GM19328 (cell line): Measurements from ENCODE around the gene ODAD4.
"Not testable (repeated sequence)": the region's sequence is repeated elsewhere in the genome, so short reads cannot be mapped to it uniquely, and the experiment has no call there.

Experiments
- ATAC-seq: cut with Tn5 transposase; IDR thresholded peaks from one replicate; pipeline ENCODE4 v1.9.1; 2021; ENCODE audit warnings: mild to moderate bottlenecking, moderate library complexity; ENCODE audit not compliant: unreplicated experiment

Gene ODAD4

DNA sequence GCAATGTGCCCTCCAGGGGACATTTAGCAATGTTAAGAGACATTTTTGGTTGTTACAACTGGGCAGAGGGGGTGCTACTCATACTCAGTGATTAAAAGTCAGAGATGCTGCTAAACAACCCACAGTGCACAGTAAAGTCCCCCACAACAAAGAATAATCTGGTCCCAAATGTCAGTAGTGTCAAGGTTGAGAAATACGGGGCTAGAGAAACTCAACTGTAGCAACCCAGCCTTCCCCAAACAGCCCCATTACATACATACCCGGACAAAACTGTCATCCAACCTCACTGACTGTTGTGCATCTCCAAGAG lies 66.4 kb downstream of the ODAD4 start:
- ATAC-seq, result no peak

DNA sequence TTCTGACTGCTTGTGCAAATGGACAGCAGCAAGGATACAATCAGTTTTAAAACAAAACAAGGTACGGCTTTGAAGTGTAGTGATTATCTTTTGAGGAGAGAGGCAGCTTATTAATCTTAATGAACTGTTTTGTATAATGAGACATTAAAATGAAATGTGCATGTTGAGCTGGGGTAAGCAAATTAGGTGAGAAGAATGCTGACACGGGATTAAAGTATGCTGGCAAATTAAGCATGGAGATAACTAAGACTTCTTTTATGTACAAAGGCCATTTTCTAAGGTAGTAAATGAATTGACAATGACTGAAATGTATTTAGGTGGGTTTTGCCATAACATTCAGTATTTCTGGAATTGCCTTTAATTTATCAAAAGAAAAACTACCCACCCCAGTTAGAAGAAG lies 68.1 kb downstream of the ODAD4 start:
- no peak for ATAC-seq

DNA sequence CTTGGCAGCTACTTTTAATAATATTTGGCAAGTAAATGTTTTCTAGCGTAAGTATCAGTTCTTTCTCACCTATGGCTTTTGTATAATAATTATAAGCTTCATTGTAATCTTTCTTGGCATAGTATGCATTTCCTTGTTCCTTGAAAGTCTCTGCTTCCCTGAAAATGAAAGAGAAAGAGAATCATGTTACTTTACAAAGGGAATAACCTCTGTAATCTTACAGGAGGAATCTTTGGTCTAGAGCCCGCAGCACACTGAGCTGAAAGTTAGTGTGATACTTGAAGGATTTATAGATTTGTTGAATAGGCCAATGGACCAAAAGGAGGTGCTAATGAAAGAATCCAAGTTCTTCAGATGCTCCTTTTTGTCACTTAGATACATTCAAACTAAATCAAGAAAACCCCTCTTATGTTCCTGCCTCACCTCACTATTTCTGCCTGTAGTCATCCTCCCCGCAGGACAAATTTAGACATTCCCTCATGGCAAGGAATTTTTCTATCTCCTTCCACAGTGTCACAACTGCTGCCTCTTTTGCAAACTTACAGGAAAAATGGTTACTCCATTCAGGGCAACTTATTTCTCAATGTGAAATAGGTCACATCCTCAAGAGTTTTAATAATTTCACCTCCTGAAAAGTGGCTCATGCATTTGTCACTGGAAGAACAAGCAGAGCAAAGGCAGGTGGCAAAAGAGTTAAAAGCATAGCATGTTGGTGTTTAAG lies 70.2 kb downstream of the ODAD4 start:
- no peak for ATAC-seq

DNA sequence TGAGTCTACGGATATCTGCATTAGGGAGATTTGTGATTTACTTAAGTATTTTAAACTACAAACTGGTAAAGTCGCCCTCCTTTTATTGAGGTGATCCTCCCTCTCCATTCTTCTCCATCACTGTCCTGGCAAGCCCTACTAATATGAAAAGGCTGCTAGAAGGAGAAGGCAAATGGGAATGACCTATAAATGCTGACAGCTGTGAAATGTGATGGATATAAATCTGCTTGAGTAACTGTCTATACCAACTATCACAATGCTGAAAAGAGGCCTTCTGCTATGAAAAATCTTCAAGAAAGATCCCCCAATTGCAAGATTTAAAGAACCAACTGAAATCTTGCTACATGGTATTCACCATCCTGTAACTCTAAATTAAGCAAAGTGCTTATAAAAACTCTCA lies 71.3 kb downstream of the ODAD4 start:
- no peak for ATAC-seq

DNA sequence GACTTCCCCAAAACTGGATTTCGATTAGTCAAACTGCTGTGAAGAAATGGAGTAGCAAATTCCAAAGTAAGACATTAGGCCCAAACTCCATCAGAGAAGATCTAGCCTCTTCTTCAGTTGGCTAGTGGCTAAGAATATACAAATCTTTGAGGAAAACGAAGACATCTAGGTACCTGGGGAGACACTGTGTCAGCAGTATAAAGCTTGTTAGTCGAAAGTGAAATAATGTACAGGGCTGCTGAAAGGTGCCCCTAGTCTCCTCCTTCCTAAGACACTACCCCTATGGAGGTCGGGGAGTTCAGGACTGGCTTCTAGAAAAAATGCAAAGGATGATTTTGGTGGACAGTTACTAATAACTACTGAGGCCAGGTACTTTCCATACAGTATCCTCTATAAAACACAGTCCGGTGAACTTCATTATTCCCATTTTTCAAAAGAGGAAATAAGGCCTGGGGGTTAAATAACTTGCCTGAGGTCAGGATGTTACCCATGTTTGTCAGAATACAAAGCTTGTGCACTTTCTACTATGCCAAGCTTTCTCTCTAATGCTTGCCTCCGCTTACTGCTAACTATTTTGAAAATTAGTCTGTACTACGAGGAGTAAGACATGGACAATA lies 71.9 kb downstream of the ODAD4 start:
- ATAC-seq, result no peak

DNA sequence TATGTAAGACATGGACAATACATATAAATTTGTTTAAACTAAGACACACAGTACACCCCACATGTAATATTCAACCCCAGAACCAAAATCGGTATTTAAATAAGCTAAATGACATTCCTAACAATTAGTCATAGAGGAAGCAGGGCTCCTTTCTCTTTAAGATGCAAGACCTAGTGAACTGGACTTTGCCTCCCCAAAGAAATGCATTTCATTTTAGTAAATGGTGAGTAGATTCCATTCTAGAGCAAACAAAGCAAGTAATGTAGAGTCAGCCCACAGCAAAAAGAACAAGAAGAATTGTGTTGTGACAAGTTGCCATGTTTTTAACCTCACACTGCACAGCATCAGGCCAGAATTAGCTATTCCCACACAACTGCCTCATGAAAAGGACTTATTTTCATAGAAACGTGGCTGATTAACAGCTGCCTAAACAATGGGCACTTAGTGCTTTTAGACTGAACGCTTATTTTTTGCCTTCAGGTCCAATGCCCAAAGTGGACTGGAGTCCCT lies 72.4 kb downstream of the ODAD4 start:
- ATAC-seq, result no peak

DNA sequence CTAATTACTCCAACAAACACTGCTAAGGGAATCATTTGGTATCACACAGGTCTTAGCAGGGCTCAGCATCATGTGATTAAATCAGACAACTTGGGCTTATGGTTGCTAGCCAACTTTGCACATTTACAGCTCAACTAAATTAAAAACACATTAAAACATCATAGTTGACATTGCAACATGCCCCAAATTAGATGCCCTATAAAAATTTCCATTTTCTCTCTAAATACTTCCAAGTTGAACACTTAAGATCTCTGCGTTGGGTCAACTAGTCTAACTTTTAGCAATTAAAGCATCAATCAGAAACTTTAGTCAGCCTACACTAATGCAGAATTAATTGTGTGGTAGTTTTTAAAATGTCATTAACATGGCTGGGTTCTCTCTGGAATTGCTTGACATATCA lies 74.7 kb downstream of the ODAD4 start:
- no peak for ATAC-seq

DNA sequence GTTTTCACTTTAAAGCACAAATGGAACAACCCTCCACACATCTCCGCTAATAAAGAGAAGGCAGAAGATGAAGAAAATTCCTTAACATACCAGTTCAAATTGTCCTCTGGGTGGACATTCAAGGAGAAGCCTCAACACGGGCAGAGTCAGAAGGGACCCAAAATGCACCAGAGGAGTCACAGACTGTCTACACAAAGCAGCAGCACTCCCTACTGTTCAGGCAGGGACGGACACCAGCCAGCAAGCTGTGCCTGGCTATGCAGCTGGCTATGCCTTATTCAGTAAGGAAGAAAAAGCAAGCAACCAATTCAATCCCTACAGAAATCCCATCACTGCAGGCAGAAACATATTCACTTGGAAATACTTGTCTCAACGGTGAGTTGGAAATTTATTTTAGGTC lies 78.8 kb downstream of the ODAD4 start:
- no peak for ATAC-seq

DNA sequence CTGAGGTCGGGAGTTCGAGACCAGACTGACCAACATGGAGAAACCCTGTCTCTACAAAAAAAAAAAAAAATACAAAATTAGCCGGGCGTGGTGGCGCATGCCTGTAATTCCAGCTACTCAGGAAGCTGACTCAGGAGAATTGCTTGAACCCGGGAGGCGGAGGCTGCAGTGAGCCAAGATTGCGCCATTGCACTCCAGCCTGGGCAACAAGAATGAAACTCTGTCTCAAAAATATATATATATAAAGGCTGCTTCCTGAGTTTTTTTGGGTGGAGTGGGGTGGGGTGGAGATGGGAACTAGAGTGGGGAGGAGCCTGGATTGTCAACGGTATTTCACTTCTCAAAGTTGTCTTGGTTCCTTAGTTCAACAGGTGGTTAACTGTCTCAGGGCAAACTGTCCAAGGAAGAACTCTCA lies 79.9 kb downstream of the ODAD4 start:
- not testable (repeated sequence) for ATAC-seq

DNA sequence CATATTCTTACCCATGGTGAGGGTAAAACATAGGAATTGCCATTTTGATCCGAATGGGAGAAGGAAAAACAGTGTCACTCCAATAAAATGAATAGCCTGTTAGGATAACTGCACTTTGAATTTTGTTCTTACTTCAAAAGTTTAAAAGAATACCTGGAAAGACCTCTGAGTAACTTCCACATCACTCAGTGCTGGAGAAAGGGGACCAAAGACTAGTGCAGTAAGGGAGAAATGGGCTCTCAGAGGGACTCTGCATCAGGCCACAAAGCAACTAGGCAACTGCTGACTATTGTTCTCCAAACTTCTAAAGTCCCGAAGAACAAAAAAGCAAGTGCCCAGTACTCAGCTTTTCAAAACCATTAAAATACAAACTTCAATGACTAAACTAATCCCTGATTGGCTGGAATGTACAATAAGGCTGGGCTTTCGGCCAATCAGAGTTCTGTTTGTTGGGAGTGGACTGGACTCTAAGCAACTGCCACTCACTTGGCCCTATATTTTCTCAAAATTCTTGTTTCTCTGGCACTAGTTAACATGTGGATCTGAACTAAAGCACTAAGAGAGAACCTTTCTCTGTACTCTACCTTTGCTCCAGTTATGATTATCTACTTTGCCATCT lies 80.6 kb downstream of the ODAD4 start:
- ATAC-seq, result no peak

DNA sequence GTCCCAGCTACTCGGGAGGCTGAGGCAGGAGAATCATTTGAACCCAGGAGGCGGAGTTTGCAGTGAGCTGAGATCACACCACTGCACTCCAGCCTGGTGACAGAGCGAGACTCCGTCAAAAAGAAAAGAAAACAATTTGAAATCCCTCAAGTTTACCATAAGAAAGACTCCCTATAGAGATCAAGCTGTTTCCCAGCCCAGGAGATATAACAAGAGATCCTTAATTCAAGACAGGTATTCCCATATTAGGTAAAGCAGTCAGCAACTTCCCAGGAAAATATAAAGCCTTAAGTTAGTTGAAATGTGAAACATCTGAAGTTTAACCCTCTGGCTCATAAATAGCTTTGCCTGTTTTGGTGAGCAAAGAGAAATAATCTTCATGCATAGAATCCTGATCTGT lies 81.9 kb downstream of the ODAD4 start:
- not testable (repeated sequence) for ATAC-seq

DNA sequence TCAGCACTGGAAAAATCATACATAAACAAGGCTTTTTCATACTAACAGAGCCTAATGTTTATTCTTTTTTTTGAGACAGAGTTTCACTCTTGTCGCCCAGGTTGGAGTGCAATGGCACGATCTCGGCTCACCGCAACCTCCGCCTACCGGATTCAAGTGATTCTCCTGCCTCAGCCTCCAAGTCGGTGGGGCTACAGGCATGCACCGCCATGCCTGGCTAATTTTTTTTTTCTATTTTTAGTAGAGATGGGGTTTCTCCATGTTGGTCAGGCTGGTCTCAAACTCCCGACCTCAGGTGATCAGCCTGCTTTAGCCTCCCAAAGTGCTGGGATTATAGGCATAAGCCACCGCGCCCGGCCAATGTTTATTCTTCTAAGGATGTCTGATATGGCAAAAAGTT lies 83.3 kb downstream of the ODAD4 start:
- not testable (repeated sequence) for ATAC-seq
